ENCODE data around the gene GATB. TPM values are rescaled to one million over a fixed set of nuclear protein-coding genes. Genes with fewer than 3 reads are reported as not detected.

Gene GATB
- total RNA-seq, 1 experiment from 2014 or later, result 36.6 TPM

DNA sequence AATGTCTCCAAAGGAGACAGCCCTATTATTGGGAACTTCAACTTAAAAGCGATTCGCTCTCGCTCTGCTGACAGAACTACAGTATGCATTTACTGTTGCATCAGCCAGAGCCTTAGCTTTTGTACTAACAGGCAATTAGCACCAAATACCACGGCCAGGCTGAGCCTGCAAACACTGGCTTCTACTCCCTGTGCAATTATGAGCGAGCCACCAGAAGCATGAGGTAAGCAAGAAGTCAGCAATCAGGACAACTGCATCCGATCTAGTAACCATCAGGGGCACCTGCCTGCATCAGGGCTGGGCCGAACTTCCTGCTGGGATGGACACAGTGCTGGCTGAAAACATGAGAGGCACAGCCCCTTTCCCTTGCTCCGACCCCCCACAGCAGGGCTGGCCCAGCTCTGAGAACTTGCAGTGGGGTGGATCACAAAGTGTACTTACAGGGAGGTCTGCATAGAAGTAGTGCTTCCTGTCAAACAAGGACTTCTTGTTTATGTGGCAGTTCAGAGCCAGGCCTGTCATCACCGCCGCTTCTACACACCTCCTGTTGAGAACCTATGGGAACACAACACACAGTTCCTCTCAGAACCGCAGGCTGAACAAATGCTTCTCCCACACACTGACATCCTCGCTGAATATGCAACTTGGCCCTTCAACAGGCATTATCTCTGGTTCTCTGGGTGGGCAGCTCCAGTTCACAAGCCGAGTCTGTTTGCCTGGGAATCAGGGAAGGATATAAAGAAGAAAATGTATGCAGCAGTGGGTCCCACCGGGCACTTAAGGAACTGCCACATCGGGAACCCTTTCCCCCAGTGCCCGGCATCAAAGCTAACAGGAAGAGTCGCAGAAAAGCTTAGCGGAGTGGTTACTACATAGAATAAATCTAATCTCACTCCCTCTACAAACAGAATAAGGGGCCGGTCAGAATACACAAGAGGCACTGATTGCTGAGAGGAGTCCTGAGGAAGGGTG is 41.5 kb downstream of the GATB start:
- no peaks in the 10 kb centered on the region for H3K36me3 ChIP-seq
- no peak overlapping the region for H3K4me3 ChIP-seq
- no peaks in the 10 kb centered on the region for H3K27me3 ChIP-seq
- no peaks in the 10 kb centered on the region for H3K9me3 ChIP-seq
- DNase-seq, result no peak

DNA sequence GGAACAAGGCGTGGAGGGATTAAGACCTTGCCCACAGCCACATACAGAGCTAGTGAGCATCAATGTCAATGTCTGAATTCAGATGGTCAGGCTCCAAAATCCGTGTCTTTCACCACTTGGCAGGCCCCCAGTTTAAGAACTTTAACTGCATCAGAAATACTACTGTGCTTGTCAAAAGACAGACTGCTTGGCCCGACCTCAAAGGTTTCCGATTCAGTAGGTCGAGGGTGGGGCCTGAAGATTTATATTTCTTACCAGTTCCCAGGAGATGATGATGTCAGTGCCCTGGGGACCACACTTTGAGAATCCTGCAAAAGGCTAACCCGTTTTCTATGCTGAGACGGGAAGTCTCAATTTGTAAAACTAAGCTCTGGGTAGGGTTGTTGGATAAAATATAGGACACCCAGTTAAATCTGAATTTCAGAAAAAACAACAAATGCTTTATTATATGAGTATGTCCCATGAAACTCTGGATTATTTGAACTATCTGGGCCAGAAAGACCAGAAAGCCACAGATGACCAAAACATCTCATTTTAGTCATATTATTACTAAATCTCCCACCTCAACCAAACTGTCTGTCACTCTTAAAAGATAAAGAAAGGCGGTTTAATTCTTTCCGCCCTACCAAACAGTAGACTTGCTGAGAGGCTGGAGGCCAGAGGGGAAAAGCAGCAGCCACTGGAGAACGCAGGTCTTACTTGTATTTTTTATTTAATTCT is 42.7 kb downstream of the GATB start:
- DNase-seq, result no peak
- Histone ChIP-seq H3K4me3 (no peak overlapping the region), H3K9me3 (no peaks in the 10 kb centered on the region), H3K27me3 (no peaks in the 10 kb centered on the region), H3K36me3 (no peaks in the 10 kb centered on the region)

DNA sequence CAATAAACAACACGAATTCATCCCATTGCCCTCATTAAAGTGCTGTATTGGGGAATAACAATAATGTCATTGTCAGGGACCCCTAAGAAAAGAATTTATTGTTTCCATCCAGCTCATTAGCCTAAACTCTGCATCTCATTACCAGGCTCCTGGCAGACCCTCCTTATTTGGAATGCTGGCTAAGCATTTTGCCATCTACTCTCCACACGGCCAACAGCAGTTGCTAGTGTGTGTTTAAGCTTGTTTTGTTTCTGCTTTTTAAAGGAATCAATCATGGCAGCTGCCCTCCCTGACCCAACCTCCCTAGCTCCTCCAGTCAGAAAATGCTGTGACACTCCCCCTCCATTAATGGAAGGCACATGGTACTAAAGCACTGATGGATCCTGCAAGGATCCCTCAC is 43.5 kb downstream of the GATB start:
- no peaks in the 10 kb centered on the region for H3K27me3 ChIP-seq
- no peaks in the 10 kb centered on the region for H3K36me3 ChIP-seq
- no peak overlapping the region for H3K4me3 ChIP-seq
- H3K9me3 ChIP-seq, result no peaks in the 10 kb centered on the region
- DNase-seq, result no peak

DNA sequence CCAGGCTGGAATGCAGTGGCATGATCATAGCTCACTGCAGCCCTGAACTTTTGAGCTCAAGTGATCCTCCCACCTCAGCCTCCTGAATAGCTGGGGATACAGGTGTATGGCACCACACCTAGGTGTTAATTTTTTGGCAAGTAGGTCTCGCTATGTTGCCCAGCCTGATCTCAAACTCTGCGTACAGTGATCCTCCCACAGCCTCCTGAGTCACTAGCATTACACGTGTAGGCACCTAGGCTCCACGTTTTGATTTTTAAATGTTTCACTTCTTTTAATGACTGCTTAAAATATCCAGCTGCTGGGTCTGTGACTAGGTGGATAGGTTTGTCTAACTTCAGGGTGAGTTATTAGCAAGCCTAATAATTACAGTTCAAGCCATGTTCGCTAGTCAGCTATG is 44.5 kb downstream of the GATB start:
- no peaks in the 10 kb centered on the region for H3K27me3 ChIP-seq
- H3K9me3 ChIP-seq, result no peaks in the 10 kb centered on the region
- no peak overlapping the region for H3K4me3 ChIP-seq
- H3K36me3 ChIP-seq, result no peaks in the 10 kb centered on the region
- DNase-seq, result no peak

DNA sequence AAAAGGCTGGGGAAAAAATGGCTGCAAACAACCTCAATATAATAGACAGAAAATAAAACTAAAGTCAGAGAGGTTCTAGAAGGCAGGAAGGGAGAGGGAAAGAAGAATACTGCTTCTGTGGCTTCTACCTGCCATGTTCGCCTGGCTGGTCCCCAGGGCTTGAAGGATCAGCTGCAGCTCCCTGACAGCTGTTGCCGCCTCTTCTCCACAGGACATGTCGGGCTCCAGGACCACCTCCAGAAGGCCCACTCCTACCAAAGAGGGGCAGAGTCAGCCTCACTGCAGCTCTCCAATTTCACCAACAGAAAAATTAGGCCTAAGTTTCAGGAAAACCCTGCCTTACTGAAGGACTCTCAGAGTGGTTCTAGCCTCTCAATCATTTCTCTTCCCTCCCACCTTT is 44.9 kb downstream of the GATB start:
- Histone ChIP-seq H3K27me3 (no peaks in the 10 kb centered on the region), H3K9me3 (no peaks in the 10 kb centered on the region), H3K4me3 (no peak overlapping the region), H3K36me3 (no peaks in the 10 kb centered on the region)
- no peak for DNase-seq

DNA sequence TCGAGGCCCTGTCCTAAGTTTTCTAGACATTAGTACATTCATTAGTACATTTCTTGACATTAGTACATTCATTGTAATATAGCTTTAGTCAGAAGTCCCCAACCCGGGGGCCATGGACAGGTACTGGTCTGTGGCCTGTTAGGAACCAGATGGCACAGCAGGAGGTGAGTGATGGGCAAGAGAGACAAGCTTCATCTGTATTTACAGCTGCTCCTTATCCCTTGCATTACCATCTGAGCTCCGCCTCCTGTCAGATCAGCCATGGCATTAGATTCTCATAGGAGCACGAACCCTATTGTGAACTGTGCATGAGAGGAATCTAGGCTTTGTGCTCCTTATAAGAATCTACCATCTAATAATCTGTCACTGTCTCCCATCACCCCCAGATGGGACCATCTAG is 48.0 kb downstream of the GATB start:
- Histone ChIP-seq H3K4me3 (no peak overlapping the region), H3K27me3 (no peaks in the 10 kb centered on the region), H3K36me3 (no peaks in the 10 kb centered on the region), H3K9me3 (no peaks in the 10 kb centered on the region)
- no peak for DNase-seq

DNA sequence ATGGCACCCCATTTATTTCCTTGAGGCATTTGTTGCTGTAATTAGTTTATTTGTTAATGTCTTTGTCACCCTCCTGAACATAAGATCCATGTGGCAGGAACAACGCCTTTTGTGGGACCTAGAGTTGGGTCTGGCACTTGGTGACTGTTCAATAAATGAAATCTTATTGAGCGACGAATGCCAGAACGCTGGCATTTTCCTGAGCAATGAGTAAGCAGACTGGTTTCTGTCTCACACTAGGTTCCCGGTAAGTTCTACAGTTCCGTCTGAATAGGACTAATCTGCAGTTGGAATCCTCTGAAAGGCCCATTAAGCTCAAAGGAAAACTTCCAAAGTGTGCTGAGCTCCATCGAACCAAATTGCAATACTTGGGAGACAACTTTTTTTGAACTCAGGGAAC is 49.2 kb downstream of the GATB start:
- Histone ChIP-seq H3K36me3 (no peaks in the 10 kb centered on the region), H3K9me3 (no peaks in the 10 kb centered on the region), H3K27me3 (no peaks in the 10 kb centered on the region), H3K4me3 (no peak overlapping the region)
- no peak for DNase-seq

DNA sequence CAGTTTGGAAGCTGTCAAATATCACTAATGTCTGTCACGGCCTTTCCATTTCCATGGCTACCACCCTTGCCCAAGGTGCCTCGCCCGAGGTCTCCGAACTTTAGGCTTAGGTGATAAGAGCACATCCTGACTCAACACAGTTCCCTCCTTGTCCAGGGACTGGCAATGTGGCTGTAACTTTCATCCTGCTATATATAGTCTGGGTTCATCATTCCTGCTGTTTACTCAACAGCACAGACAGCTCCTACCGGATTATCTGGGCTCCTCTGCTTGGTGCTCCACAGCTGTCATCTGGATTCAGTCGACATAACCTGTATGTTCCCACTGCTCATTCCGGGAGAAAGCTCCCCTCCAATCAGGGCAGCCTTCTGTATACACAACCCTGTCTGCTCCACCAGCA is 51.2 kb downstream of the GATB start:
- H3K27me3 ChIP-seq, result no peaks in the 10 kb centered on the region
- H3K36me3 ChIP-seq, result no peaks in the 10 kb centered on the region
- no peak overlapping the region for H3K4me3 ChIP-seq
- no peak for DNase-seq
- H3K9me3 ChIP-seq, result no peaks in the 10 kb centered on the region

DNA sequence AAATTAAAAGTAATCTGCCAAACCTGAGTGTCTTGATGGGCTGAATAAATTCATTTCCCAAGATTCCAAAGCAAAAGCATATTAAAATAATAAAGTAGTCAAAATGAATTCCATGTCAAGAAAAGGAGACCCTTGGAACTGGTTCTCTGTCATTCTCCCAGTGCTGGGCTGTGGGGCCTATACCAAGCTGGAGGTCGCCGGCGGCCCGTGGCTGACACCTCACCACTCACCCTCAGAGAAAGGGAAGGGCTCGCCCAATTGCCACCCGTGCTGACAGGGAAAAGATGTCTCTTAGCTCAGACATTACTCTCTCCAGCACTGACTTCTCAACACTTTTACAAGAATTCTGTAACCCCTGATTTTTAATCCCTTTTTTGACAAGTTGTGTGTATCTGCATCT is 51.7 kb downstream of the GATB start:
- Histone ChIP-seq H3K27me3 (no peaks in the 10 kb centered on the region), H3K4me3 (no peak overlapping the region), H3K9me3 (no peaks in the 10 kb centered on the region), H3K36me3 (no peaks in the 10 kb centered on the region)
- no peak for DNase-seq

DNA sequence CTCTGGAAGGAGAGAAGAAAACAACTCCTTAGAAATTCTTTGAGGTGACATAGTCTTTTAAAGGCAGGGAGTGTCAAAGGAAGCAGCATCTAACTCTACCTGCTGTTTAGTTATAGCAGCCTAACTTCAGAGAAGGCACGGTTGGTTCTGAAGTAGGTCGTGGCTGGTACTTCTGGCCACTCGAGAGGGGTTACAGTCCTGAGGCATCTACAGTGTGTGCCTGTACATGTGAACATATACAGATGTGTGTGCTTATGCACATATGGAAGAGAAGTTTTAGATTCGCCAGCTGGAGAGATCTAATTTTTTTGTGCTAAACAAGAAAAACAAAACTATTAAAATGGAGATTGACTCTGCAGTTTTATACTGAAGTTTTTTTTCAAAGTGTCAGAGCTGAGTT is 52.7 kb downstream of the GATB start:
- no peak overlapping the region for H3K4me3 ChIP-seq
- H3K9me3 ChIP-seq, result no peaks in the 10 kb centered on the region
- H3K27me3 ChIP-seq, result no peaks in the 10 kb centered on the region
- no peak for DNase-seq
- no peaks in the 10 kb centered on the region for H3K36me3 ChIP-seq

DNA sequence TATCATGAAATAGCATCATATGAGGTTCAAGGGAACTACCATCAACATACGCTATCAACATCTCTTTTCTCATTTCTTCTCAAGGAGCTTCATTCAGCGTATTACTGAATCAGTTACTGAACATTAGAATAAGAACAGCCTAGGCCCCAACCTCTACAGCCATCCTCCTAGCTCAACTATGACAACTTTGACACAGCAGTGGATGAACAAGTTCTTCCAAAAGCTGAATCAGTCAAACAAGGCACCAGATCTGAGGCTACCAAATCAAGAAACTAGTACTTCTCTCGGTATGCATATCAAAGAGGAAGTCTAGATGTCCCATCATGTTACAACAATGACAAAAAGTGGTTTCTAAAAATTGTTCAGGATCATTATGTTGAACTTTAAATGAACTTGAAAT is 57.4 kb downstream of the GATB start:
- H3K27me3 ChIP-seq, result no peaks in the 10 kb centered on the region
- H3K36me3 ChIP-seq, result no peaks in the 10 kb centered on the region
- no peak for DNase-seq
- no peaks in the 10 kb centered on the region for H3K9me3 ChIP-seq
- H3K4me3 ChIP-seq, result no peak overlapping the region

DNA sequence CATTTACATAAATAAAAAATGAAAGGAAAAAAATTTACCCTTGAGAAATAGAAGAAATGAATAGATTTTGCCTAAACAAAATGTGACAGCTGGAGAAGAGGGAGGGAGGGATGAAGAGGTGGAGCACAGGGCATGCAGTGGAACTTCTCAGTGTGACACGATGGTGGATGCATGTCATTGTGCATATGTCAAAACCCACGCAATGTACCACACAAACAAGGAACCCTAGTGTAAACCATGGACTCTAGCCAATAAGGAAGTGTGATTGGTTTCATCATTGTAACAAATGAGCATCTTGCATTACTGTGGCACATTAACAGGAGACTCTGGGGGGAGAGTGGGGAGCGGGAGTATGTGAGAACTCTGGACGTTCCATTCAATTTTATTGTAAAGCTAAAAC is 58.6 kb downstream of the GATB start:
- Histone ChIP-seq H3K4me3 (no peak overlapping the region), H3K36me3 (no peaks in the 10 kb centered on the region), H3K9me3 (no peaks in the 10 kb centered on the region), H3K27me3 (no peaks in the 10 kb centered on the region)
- no peak for DNase-seq

DNA sequence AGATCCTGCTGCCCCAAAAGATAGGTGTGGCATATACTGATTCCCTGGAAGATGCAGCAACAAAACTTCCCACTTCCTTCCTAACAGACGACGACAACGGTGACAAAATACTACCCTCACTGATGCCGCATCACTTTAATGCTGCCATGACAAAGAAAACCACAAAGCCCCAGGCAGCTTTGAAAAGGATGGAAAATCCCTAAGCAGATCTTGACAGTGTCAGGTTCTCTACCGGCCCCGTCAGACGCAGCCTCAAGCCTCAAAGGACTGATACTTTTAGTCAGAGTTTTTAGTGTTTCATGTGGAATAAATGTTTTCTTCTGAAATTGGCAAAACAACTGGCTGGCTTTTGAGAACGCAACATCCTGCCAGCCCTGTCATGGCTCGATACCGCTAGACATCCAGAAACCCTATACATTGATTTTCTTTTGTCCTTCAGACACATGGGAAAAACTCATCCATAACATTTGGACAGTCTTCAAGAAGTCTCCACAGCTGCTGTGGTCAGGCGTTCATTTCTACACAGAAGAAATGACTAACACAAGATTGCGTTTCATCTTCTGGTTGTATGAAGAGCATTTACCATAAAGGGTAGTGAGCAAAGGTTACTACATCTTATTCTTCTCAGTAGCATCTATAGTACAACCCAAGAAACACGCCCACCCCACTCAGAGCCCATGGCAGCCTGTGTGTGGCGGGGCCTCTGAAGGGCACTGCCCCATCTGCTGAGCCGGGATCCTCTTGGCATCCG is 60.1 kb downstream of the GATB start:
- Histone ChIP-seq H3K9me3 (no peaks in the 10 kb centered on the region), H3K36me3 (no peaks in the 10 kb centered on the region), H3K4me3 (no peak overlapping the region), H3K27me3 (no peaks in the 10 kb centered on the region)
- DNase-seq, result no peak

DNA sequence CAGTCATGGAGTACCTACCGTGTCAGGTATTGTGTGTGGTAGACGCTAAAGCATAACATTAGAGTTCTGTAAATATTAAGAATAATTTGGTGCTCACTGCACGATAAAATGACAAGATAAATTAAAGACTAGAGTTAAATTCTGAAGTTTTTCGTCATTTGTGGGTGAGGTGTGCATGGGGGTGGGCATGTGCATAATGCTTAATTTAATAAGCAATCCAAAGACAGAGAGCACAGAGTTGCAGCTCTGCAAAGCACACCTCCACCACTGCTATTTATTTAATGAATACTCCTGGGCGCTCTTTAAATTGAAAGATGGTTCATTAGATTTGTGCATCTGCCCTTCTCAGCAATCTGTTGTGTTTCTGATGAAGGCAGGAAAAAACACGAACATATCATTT is 62.6 kb downstream of the GATB start:
- DNase-seq, result no peak
- H3K4me3 ChIP-seq, result no peak overlapping the region
- H3K36me3 ChIP-seq, result no peaks in the 10 kb centered on the region
- no peaks in the 10 kb centered on the region for H3K9me3 ChIP-seq
- H3K27me3 ChIP-seq, result no peaks in the 10 kb centered on the region

DNA sequence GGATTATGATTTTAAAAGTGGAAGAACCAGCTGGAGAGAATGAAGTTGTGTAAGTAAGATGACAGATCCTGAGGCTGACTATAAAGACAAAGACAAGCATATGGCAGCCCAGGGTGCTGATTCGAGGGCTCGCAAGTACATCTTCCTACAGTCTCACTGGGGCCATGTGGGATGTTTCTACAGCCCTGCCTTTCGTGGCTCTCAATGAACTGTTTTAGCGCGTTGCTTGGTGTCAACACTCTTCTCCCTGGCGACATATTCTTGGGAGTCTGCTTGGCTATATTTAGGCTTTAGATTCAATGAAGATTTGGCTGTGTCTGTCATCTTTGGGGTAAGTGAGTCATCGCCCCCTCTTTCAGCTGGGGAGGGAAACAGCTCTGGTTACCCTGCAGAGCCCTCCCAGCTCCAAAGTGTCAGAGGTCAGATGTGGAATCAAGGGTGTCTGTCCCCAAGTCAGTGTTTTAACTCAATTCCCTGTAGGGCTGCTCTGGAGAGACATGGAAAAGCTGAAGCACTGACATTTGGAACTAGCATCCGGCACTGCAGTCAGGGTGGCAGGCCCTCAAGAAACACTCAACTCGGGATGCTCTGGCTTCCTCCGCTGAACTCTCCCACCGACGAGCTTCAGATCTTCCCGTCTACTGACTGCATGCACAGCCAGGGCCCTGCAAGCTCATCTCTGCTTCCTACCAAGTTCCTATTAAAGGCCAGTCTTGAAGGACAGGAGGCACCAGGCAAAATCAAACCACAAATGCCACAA is 65.7 kb downstream of the GATB start:
- H3K27me3 ChIP-seq, result no peaks in the 10 kb centered on the region
- DNase-seq, result no peak
- no peaks in the 10 kb centered on the region for H3K9me3 ChIP-seq
- no peaks in the 10 kb centered on the region for H3K36me3 ChIP-seq
- H3K4me3 ChIP-seq, result no peak overlapping the region

DNA sequence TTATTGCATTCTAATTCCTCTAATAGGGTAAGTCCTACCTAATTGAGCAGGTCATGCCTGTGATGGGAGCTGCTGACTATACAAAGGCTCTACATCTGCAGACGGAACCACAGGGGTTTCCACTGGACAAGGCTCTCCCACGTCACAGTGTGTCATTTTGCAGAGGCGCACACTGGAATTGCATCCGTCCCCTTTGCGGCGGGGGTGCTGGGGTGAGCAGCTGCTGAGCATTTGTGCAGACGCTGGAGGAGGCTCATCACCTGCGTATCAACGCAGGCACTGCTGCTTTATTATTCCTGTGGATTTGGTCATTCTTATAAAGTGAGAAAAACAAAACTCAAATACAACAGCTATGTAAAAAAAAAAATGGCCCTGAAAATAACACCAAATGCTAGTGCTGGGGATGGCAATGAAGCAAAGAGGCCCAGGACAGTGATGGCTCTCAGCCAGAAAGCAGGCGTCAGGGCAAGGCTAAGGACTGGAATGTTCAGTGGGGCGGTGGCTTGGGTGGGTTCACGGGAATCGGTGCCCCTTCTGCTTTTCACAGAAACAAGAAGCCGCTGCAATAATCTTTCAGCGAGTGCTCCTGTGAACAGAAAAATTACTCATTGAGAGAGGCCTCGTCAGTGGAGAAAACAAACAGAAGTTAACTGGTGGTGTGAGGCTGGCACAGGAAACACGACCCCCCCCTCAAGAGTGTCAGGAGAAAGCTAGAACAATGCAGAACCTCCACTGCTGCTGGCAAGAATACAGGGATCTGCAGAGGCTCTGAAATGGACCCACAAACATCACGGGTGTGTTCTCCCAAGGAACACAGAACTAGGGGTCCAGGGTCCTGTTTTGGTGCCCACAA is 67.8 kb downstream of the GATB start:
- H3K9me3 ChIP-seq, result no peaks in the 10 kb centered on the region
- H3K4me3 ChIP-seq, result no peak overlapping the region
- DNase-seq, result no peak
- H3K36me3 ChIP-seq, result no peaks in the 10 kb centered on the region
- H3K27me3 ChIP-seq, result no peaks in the 10 kb centered on the region

All from MG63 (cell line).